GM18907 (cell line): ENCODE measurements around the gene AGPAT2.
"Not testable (repeated sequence)": the region's sequence is repeated elsewhere in the genome, so short reads cannot be mapped to it uniquely, and the experiment has no call there.

Experiments
- ATAC-seq: cut with Tn5 transposase; IDR thresholded peaks from one replicate; pipeline ENCODE4 v1.9.1; 2021; ENCODE audit warnings: mild to moderate bottlenecking, moderate library complexity; ENCODE audit not compliant: unreplicated experiment

Gene AGPAT2

GRCh38 chr9:136720898-136721338, 33.7 kb upstream of the AGPAT2 start:
- no peak for ATAC-seq

- ATAC-seq = no peak
These were observed 33.1 kb upstream of the AGPAT2 start for GRCh38 chr9:136720251-136720897.

- no peak for ATAC-seq
These were observed 32.1 kb upstream of the AGPAT2 start for GRCh38 chr9:136719195-136719880.

- no peak for ATAC-seq
These were observed 31.3 kb upstream of the AGPAT2 start for GRCh38 chr9:136718345-136719194.

- no peak for ATAC-seq
These were observed 30.1 kb upstream of the AGPAT2 start for GRCh38 chr9:136717399-136717798.

GRCh38 chr9:136714893-136715274, 27.6 kb upstream of the AGPAT2 start:
- no peak for ATAC-seq

- no peak for ATAC-seq
These were observed 27.0 kb upstream of the AGPAT2 start for GRCh38 chr9:136714096-136714892.

- ATAC-seq = no peak
These were observed 26.3 kb upstream of the AGPAT2 start for GRCh38 chr9:136713550-136713949.

GRCh38 chr9:136712690-136713544, 25.7 kb upstream of the AGPAT2 start:
- ATAC-seq = no peak

GRCh38 chr9:136711751-136712689, 24.8 kb upstream of the AGPAT2 start, which contains the start of gene DIPK1B:
Gene DIPK1B (plus strand): TSS chr9:136712572. CDS start chr9:136712666, 94 bp downstream.
- ATAC-seq = no peak

- not testable (repeated sequence) for ATAC-seq
These were observed 24.0 kb upstream of the AGPAT2 start for GRCh38 chr9:136711219-136711648.

GRCh38 chr9:136710543-136710942, 23.3 kb upstream of the AGPAT2 start:
- ATAC-seq = no peak

GRCh38 chr9:136709454-136710109, 22.3 kb upstream of the AGPAT2 start:
- no peak for ATAC-seq

- no peak for ATAC-seq
These were observed 20.7 kb upstream of the AGPAT2 start for GRCh38 chr9:136707849-136708517.

- no peak for ATAC-seq
These were observed 19.8 kb upstream of the AGPAT2 start for GRCh38 chr9:136707011-136707410.

- no peak for ATAC-seq
These were observed 18.3 kb upstream of the AGPAT2 start for GRCh38 chr9:136705564-136705963.

- ATAC-seq = not testable (repeated sequence)
These were observed 17.5 kb upstream of the AGPAT2 start for GRCh38 chr9:136704741-136705140.
